A172 (cell line): ENCODE data around the gene PAX9. TPM values are rescaled to one million over a fixed set of nuclear protein-coding genes. Genes with fewer than 3 reads are reported as not detected.
"Not testable (repeated sequence)": the region's sequence is repeated elsewhere in the genome, so short reads cannot be mapped to it uniquely, and the experiment has no call there.

Source experiments
- DNase-seq: peaks from one replicate; pipeline ENCODE4 v3.0.0-alpha.2; 2015; ENCODE audit warnings: low spot score
- total RNA-seq: library from RNA; depleted of rRNA; stranded (reverse); fragments of >200 nt; shearing (Covaris generic); gene quantifications from 2 replicates; pipeline ENCODE4 v1.2.3, GENCODE V29; 2014

The PAX9 gene
- total RNA-seq, 1 experiment from 2014 or later = not detected

DNA sequence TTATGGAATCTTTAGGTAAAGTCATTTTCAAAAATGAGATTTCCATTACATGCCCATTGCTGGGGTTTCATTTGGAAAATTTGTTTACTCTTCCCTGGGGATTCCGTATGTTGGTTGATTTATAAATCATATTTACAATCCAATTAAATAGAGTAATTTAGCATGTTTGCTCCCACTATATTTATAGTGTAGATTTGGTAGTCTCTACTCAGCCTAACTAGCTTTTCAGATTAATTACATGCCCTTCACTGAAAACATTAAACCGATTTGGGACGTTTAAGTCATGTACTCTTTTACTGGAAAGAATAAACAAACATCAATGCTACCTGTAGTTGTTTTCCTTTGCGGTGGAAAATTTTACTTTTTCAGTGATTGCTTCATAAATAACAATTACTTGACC is 10.4 kb downstream of the PAX9 start:
- DNase-seq = no peak

DNA sequence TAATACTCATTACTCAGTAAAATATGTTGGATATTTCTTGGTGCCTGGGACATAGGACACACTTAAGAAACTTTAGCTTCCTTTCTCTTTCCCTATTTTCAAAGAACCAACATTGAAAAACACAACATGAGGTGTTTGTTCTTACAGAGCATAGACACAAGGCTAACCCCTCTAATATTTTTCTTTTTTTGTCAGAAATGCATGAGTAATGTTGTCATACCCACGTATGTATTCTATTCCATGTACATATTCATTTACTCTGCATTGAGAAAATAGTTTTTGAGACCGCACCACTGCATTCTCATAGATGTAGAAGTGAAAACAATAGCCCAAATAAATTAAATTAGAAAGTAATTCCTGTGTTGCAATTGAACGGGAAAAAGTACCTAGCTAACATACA is 13.0 kb downstream of the PAX9 start:
- no peak for DNase-seq

DNA sequence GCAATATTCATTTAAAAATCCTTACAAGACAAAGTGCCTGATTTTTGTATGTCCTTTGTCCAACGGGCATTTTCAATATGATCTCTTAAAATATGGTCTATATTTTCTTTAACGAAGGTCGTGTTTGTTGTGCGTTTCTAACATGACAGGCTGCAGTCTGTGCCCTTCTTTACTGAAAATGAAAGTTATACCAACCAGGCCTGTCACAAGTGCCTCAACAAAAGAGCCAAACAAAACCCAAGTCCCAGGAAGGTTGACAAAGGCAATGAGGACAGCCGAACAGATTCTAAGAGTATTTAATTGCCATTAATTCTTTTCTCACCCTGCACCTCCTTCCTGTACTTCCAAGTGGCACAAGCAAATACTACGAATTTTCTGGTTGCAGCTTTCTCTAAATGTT is 13.9 kb downstream of the PAX9 start:
- DNase-seq = no peak

DNA sequence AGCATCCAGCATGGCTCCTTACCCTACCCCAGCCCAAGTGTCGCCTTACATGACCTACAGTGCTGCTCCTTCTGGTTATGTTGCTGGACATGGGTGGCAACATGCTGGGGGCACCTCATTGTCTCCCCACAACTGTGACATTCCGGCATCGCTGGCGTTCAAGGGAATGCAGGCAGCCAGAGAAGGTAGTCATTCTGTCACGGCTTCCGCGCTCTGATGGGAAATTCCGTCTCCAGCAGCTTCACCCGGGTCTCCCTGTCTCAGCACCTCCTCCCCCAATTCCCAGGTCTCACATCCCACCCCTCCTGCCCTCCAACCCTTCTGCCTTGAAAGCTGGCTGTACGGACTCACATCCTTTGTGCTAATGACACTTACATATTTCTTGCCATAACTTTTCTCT is 14.6 kb downstream of the PAX9 start:
- DNase-seq = no peak

DNA sequence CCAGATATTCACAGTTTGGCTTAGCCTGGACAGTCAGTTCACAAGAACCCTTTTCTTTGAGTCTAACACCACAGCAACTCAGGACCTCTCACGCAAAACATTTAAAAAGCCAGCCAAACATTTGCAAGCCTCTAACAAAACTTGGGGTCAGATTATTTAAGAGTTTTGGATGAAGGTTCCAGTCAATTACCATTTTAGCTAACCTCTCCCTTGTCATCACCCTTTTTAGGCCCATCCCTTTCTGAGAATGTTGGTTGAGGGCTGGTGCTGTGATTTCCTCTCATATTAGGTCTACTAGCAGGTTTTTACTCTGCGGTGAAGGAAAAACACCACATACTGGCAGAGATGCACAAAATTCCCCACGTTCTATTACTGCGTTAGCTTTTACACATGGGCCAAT is 20.7 kb downstream of the PAX9 start:
- DNase-seq = no peak

DNA sequence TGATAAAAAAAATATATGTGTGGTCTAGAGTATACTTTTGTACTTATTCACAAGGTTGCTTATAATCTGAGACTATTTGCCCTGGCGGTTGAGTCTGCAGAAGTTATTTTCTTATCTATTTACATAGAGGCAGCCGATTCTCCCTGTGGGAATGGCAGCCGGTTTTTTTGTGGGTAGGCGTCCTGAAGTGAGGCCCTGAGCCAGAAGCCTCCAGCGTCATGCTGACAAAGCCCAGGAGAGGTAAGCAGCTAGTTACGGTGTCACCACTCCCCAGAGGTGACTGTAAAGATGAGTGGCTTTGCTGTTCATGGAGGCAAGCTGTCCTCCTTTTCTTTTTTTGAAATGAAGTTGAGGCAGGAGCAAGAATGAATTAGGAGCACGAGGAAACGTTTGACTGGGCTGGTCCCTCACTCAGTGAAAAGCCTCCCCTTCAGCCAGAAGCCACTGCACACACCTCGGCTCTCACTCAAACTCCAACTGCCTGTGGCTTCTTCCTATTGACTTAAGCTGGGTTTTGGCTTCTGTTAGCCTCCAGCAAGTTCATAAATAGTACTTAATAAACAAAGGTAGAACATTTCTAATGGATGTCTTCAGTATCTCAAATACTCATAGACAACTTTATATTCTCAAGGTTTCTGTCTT is 21.5 kb downstream of the PAX9 start:
- no peak for DNase-seq

DNA sequence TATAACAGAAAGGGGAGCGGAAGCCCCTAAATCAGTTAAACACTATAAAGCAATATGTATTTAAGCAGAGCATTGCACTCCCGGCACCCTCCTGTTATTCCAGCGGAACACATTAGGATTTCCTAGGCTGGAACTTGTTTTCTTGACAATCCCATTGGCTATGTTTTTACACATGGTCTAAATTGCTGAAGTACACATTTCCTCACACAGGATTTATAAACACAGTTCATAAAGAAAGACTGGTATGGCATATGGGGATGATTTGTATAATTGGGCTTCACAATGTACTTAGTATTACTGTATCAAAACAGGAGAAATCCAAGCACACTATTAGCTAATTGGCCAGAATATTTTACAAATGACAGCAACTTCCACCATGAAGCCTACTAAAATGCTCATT is 23.3 kb downstream of the PAX9 start:
- DNase-seq = no peak

DNA sequence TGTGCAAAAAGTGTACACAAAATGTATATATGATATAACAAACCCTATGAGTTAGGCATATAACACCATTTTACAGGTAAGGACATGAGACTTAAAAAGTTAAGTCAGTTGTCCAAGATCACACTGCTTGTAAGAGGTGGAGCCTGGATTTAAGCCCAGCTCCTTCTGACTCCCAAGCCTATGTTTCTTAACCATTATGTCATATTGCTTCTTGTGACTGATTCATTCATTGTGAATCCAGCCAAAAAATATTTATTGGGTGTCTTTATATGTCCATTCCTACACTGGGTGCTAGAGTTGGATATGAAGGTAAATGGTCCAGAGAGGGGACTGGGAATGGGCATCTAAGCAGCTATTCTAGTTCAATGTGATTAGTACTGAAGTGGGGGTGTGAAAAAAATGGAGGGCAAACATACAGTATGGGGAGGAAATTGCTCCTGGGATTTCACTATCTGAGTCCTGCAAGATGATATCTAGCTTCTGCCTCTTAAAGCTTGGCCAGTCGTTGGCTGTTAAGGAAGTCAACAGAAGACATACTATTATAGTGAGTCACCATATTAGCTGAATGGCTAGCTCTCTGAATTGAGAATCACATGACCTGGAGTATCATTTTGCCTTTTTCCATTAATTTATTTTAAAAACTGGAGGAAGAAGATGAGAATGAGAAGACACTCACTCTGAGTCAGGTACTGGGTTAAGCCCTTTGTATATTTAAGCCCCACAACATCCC is 28.8 kb downstream of the PAX9 start:
- peak; percentile 20 for DNase-seq

DNA sequence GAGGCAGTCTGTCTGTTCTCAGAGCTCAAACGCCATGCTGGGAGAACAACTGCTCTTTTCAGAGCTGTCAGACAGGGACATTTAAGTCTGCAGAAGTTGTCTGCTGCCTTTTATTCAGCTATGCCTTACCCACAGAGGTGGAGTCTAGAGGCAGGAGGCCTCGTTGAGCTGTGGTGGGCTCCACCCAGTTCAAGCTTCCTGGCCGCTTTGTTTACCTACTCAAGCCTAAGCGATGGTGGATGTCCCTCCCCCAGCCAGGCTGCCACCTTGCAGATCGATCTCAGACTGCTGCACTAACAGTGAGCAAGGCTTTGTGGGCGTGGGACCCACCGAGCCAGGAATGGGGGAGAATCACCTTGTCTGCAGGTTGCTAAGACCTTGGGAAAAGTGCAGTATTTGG is 37.8 kb downstream of the PAX9 start:
- DNase-seq = not testable (repeated sequence)

DNA sequence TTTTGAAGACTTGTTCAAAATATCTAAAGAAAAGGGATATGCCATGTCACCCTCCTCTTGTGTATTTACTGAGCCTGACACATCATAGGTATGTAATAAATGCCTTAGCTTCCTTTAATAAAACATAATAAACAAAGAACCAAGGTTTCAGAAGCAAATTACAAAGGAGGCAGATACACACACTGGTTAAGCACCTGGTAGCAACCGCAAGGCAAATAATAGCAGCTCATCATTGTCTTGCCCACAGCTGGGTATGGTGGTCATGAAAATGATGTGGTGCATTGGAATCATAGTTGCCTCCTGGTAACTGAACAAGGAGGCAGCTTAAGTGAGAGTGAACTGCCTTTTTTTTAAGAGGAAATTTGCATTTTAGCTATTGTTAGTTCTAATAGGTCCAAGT is 39.0 kb downstream of the PAX9 start:
- DNase-seq = no peak

DNA sequence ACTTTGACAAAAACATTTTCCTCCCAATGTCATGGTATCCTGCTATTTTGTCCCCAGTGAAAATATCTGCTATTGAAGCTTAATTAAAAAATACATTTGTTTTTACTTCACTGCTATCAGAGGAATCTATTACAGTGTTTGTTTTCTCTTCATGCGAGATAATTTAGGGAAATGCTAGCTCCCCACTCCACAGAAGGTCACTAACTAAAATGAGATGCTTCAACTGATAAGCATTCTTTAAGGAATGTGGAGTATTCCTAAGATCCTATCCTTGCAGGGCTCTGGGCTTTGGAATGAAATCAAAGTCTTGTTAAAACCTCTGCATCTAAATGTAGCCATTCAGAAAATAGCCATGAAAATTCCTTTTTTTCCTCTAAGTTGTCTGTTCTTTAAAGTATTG is 39.5 kb downstream of the PAX9 start:
- no peak for DNase-seq

DNA sequence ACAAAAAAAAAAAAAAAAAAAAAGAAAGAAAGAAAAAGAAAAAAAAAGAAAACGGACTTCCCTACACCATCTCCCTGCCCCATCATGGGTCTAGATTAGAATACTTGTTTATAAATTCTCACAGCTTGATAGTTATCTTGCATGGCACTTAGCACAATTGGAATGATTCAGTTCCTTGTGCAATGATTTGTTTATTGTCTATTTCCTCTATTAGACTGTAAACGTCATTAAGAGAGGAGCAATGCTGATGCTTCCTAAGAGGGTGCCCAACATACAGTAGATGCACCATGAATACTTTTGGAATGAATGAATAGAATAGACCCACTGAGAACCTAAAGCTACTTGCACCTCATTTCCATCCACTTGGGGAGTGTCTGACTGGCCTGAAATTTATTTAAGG is 40.8 kb downstream of the PAX9 start:
- no peak for DNase-seq

DNA sequence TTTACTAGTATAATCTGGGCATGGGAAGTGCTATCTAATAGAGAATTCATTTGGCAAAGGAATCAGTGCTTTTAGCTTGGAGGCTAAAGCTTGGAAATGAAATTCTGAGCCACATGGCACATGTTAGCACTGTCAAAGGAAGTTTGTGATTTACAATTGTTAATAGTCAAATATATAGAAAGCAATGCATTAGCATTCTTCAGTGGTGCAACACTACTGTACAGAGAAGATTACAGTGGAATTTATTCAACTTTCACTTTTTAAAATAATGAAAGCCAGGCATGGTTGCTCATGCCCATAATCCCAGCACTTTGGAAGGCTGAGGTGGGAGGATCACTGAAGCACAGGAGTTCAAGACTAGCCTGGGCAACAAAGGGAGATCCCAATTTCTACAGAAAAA is 45.9 kb downstream of the PAX9 start:
- DNase-seq = no peak

DNA sequence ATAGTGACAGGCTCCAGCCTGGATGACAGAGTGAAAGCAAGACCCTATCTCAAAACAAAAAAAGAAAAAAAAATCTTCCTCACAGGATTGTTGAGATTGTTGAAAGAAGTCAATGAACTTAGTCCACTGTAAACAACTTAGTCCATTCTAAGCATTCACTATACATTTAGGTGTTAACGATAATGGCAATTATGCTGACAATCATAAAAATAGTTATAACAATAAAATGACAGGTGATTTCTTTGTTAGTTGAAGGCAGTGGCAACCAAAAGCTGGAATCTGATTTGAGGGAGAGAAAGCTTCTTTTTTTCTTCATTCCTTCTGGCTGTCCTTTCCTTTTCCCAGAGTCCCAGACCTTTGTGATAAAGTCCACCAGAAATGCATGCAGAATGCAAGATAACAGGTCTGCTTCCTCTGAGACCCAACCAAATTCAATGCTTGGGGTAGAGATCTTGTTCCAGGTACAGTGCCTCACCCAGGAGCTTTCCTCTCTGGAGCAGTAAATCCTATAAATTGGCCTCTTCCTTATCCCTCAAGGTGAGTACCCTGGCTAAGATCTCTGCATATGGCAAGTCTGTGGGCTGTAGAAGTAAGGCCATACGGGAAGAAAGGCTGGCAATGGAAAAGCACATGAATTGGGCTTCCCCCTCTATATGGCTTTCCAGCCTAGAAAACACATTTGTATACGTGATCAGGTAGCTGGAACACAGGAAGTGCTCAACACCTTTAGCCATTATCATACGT is 52.5 kb downstream of the PAX9 start:
- DNase-seq = no peak

DNA sequence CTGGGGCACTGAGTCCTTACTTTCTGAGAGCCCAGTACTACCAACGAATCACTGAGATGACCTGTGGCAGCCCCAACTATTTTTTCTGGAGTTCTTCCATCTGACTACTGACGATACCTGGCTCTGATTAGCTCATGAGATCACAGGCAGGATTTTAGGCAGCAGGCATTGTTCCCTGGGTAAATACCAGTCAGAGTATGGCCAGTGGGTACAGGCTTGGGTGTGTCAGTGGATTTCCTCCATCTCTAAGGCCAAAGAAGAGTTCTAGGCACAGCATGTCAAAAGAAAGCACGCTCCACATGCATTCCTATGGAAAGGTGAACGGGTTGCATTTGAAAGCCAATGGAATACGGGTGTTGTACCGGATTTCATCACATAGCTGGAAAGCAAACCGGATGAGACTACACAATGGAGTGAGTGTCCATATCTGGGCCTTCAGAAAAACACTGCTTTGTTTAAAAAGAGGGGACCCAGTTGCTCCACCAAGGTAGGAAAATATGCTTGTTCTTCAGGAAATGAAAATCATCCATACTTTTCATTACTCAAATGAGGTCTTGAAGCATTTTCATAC is 55.0 kb downstream of the PAX9 start:
- DNase-seq = no peak

DNA sequence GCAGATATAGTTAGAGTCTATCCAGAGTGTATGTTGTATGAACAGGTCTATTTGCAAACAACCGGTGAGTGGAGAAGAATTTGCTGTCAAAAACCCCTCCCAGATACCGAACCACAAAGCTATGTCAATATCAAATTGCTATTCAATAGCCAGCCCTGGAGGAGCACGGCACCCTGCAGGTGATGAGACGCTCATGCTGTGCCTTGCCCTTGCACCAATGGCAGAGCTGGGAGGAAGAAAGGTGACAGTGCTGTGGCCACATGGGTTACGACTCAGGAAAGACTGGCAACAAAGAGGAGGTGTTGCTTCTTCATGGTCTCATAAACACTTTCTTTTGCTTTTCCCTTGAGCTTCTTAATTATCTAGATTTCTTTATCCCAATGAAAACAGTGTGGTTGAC is 55.7 kb downstream of the PAX9 start:
- no peak for DNase-seq

DNA sequence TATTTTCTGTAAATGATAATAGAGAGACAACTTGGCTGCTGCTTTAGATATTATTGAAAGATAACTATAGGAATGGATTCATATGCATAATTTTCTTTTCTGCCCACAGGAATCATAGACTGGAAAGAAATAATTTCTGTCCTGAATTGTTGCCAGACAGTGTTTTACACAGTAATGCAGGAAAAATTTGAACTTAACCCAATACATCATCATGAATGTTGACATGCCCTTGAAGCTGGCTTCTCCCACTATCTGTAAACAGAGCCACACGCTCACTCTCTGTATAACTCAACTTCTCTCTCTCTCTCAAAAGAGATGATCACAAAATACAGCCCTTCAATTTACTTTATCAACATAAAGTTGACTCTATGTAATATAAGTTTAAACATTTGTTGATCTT is 56.6 kb downstream of the PAX9 start:
- no peak for DNase-seq

DNA sequence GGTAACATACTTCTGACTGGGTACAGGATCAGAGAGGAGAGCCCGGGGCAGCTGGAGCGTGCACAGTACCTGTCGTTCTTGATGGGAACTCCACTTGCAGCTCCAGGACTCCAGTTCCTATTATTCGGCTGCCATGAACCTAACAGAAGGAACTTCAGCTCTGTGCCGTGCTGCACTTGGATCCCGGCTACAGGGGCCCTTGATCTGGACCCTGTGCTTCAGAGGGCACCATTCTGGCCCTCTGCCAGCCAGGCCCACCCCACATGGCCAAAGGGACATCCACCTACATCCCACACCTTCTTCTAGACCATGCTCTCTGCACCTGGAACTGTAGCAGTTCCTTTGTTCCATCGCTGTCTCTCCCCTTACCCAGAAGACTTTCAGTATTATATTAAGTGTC is 58.2 kb downstream of the PAX9 start:
- no peak for DNase-seq

DNA sequence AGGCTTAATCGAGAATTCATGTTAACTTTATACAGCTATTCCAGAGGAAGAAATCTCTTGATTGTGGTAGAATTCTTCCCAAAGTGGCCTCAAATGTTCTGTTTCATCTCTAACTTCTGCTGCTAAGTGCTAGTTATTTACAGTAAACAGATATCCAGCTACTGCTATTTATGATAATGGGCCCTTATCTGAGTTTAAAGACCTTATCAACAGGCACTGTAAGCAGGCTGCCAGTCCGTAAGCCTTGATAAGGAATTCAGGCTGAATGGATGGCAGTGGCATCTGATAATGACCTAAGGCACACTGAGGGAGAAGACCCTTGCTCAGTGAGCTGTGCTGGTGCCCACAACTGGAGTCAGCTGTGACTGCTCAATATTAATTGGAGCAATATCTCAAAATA is 59.0 kb downstream of the PAX9 start:
- no peak for DNase-seq

DNA sequence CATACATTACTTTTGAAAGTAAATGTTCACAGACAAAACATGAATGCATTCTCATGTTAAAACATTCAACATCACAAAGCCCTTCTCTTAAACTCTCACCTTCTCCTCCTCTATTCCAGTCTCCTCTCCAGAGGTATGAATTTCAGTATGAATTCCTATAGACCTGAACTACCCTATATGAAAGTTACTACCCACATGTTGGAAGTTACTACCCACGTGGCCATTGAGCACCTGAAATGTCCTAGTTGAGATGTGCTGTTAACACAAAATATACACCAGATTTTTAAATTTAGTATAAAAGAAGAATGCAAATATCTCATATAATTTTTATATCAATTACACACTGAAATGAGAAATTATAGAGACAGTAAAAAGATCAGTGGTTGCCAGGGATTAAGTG is 60.2 kb downstream of the PAX9 start:
- DNase-seq = no peak

DNA sequence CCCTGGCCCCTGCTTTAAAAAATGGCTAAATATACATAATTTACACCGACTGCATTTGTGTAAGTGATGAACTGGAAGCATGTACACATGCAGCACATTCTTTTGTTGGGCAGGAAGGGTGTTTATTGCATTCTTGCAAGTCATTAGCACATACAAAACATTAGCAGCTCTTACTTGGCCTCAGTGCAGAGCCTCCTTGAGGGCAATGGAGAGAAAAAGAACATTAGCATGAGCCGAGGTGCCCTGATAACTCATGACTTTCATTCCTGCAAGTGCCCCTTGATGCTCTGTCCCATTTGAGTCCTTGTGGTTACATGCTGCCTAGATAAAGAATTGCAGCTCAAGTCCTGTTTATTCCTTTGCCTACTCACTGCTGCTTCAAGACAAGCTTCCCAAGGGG is 61.9 kb downstream of the PAX9 start:
- no peak for DNase-seq

DNA sequence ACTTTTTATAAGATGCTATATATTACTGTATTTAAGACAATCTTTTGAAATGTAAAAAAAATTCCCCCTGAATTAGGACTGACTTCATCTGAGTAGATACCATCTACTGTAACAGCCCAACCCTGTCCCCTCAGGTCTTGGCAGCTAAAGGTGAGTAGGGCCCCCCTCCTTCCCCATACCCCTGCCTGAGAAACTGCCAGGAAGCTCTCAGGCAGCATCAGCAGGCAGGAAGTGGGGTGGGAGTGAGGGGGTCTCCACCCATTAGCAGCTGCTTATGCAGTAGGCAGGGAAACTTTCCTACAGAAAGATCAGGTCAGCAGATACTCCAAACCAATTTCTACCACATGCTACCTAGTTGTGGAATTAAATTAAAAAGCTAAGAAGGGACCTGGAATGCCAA is 62.5 kb downstream of the PAX9 start:
- no peak for DNase-seq

DNA sequence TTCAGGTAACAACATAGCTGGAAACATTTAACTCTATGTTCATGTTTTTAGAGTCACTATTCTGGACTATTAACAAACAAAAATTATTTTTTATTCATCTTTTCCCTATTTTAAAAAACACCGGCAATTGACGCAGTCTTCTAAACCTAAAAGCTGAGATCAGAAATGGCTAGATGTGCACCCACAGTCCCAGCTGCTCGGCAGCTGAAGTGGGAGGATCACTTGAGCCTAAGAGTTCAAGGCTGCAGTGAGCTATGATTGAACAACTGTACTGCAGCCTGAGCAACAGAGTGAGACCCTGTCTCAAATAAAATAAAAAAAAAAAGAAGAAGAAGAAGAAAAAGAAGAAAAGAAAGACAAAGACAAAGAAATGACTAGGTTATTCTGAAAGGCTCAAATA is 64.5 kb downstream of the PAX9 start:
- no peak for DNase-seq
